ENCODE data around the gene BRMS1L.

GRCh38 chr14:35865611-35866324, 39.6 kb downstream of the BRMS1L start:
- TF ChIP-seq ELK1 (CRISPR knock-in tag; IDR thresholded peaks at IDR 0.05) (no peak), RBFOX2 (IDR thresholded peaks at IDR 0.05; ENCODE audit: low read depth, low read length) (no peak), CTCF (IDR thresholded peaks at IDR 0.05 in 2 of 3, conservative IDR thresholded peaks at IDR 0.05 in 1 of 3; ENCODE audit: insufficient read depth in 2 of 3, low read depth in 1 of 3, low read length in 3 of 3) (no peak), FOXP4 (CRISPR knock-in tag; IDR thresholded peaks at IDR 0.05; ENCODE audit: borderline replicate concordance) (no peak), HBP1 (CRISPR knock-in tag; IDR thresholded peaks at IDR 0.05) (no peak), YY1 (IDR thresholded peaks at IDR 0.05; ENCODE audit: borderline replicate concordance in 1 of 3, control insufficient read depth in 1 of 3, extremely low read depth in 1 of 3, insufficient read depth in 3 of 3, insufficient read length in 1 of 3, insufficient replicate concordance in 2 of 3, low read depth in 1 of 3, low read length in 2 of 3) (no peak), ZNF518B (CRISPR knock-in tag; IDR thresholded peaks at IDR 0.05) (no peak)

Measured in K562 (cell line).